ENCODE results near the gene OR10G7. TPM values are rescaled to one million over a fixed set of nuclear protein-coding genes. Genes with fewer than 3 reads are reported as not detected.

Gene OR10G7
- total and polyA plus RNA-seq, 2 donors (not counting 3 experiments of a cell fraction or from before 2014, with no cell fraction given) = not detected

DNA sequence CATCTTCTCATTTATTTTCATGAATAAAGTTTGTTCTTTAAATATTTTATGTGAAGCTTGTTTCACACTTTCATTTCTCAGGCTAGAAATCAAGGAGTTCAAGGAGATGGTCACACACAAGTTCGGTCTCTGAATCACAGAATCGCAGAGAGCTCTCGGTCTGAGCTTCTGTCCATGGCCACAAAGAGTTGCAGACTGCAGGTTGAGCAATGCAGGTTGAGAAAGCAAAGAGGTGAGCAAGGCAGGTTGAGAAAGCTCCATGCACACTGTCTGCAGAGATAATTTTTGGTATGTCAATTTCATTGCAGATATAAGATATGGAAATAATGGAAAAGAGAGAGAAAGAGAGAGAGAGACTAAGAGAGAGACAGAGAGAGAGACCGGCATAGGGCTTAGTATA is 41.2 kb upstream of the OR10G7 start:
- Histone ChIP-seq H3K4me2 (ENCODE audit: insufficient read depth, low read length) (no peak overlapping the region), H3K9ac (replicated peaks; ENCODE audit: extremely low read depth, insufficient read depth, low read length) (no peak overlapping the region), H4K20me1 (replicated peaks; ENCODE audit: control insufficient read depth, extremely low read depth, insufficient read depth, low read length) (no peaks in the 10 kb centered on the region), H3K9me1 (replicated peaks; ENCODE audit: control insufficient read depth, extremely low read depth, insufficient read depth, low read length) (no peaks in the 10 kb centered on the region), H3K36me3 (ENCODE audit: control insufficient read depth in 2 of 2, extremely low read depth in 1 of 2, insufficient read depth in 2 of 2, low read length in 2 of 2) (no peaks in the 10 kb centered on the region), H2AFZ (ENCODE audit: low read depth, low read length) (no peak overlapping the region), H3K79me2 (ENCODE audit: control insufficient read depth, insufficient read depth, low read length) (no peaks in the 10 kb centered on the region), H3K4me1 (ENCODE audit: control insufficient read depth, extremely low read depth, insufficient read depth, low read length) (no peaks in the 10 kb centered on the region), H3K9me3 (replicated peaks; ENCODE audit: control insufficient read depth, insufficient read depth, low read length) (no peaks in the 10 kb centered on the region), H3K27ac (ENCODE audit: insufficient read depth, low read depth, low read length) (no peak overlapping the region), H3K27me3 (ENCODE audit: control insufficient read depth in 2 of 2, insufficient read depth in 2 of 2, low read length in 2 of 2) (peaks cover 6 to 14% of the 10 kb centered on the region in 2 experiments), H3K4me3 (replicated peaks in 1 of 3; ENCODE audit: insufficient read depth in 1 of 3, low read depth in 1 of 3, low read length in 3 of 3) (no peak overlapping the region)
- intact Hi-C loops (cut with micrococcal nuclease) (no loop called here), dilution Hi-C loops (cut with MboI; ENCODE audit: extremely low pct_ligation_motif_present, low sequenced_read_pairs) (no loop called here)
- no TSS peak for BruUV-seq (replicated peaks)
- no peak for FAIRE-seq
- no peak for TF ChIP-seq POLR2A (IDR thresholded peaks at IDR 0.05; ENCODE audit: low read depth, low read length)
- TF ChIP-seq MYC (IDR thresholded peaks at IDR 0.05; ENCODE audit: low read depth, low read length) = no peak
- TF ChIP-seq CTCF (IDR thresholded peaks at IDR 0.05; ENCODE audit: extremely low read depth in 1 of 2, insufficient read depth in 1 of 2, low read depth in 1 of 2, low read length in 2 of 2) = no peak
- no peak for TF ChIP-seq POLR2AphosphoS5 (IDR thresholded peaks at IDR 0.05; ENCODE audit: insufficient read depth, low read depth, low read length)
- no peak for TF ChIP-seq GATA2 (IDR thresholded peaks at IDR 0.05; ENCODE audit: insufficient read depth, insufficient read length, low read depth, low read length)
- TF ChIP-seq EZH2 (IDR thresholded peaks at IDR 0.05; ENCODE audit: borderline replicate concordance, low read depth, low read length, severe bottlenecking) = no peak
- no peak for TF ChIP-seq FOS (IDR thresholded peaks at IDR 0.05; ENCODE audit: borderline replicate concordance, insufficient read depth, low read length)
- TF ChIP-seq JUN (IDR thresholded peaks at IDR 0.05; ENCODE audit: borderline replicate concordance, insufficient read depth, insufficient read length, low read depth) = no peak
- no peak for TF ChIP-seq MAX (IDR thresholded peaks at IDR 0.05; ENCODE audit: insufficient read depth, insufficient read length)
- DNase-seq (ENCODE audit: low read depth, low spot score) = no peak
- ChIA-PET POLR2A (no interaction called here), CTCF (interaction anchor here (0.6 to 2.0 kb wide), 5 partner anchors 11 to 249 kb away, joined by 3 to 21 read pairs (median 4); no protein-coding TSS in a partner anchor)

All from endothelial cell of umbilical vein (primary cell).